ENCODE results near the gene FOXP4.

FOXP4 gene

DNA sequence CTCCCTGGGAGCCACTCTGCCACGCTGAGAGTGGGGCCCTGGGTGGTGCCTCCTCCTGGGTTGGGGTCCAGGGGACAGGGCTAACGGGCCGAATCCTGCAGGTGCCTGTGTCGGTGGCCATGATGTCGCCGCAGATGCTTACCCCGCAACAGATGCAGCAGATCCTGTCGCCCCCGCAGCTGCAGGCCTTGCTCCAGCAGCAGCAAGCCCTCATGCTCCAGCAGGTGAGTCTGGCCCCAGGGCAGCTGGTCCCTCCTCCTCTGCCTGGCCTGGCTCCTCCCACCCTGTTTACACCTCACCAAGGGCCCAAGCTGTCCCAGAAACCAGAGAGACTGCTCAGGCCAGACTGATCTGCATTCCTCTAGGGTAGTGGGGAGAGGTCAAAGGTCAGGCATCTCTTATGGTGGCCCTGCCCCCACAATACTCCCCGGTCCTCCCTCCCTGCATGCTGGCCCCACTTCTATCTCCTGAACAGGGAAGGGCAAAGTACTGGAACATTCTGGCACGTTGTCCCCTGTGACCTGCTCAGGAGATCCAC lies 38.6 kb downstream of the FOXP4 start:
- H3K36me3 ChIP-seq (ENCODE audit: insufficient read depth, low read length): no peaks in the 10 kb centered on the region
- H3K27me3 ChIP-seq (ENCODE audit: insufficient read depth, low read length): no peaks in the 10 kb centered on the region
- H4K20me1 ChIP-seq (ENCODE audit: insufficient read depth, low read length): no peaks in the 10 kb centered on the region
- H3K9me3 ChIP-seq (ENCODE audit: low read length): no peaks in the 10 kb centered on the region
- no peak overlapping the region for H2AFZ ChIP-seq (ENCODE audit: low read length)
- no peak overlapping the region for H3K9ac ChIP-seq (ENCODE audit: low read length)
- H3K27ac ChIP-seq (ENCODE audit: low read depth, low read length, poor library complexity, severe bottlenecking): no peak overlapping the region
- no peaks in the 10 kb centered on the region for H3F3A ChIP-seq (ENCODE audit: insufficient read depth, low read length)
- H3K4me2 ChIP-seq (ENCODE audit: low read length): no peak overlapping the region
- H3K9me2 ChIP-seq (ENCODE audit: low read depth, low read length): no peaks in the 10 kb centered on the region
- no peaks in the 10 kb centered on the region for H3K79me2 ChIP-seq (ENCODE audit: insufficient read depth, low read length)
- no peak for TF ChIP-seq EZH2 (IDR thresholded peaks at IDR 0.05; ENCODE audit: borderline replicate concordance, low read length)
- TF ChIP-seq CTCF (IDR thresholded peaks at IDR 0.05; ENCODE audit: low read length): no peak
- H3K4me3 ChIP-seq (ENCODE audit: low read depth, low read length, poor library complexity, severe bottlenecking): no peak overlapping the region
- no peaks in the 10 kb centered on the region for H3K4me1 ChIP-seq (ENCODE audit: insufficient read depth, low read length, severe bottlenecking)

- Histone ChIP-seq H3F3A (ENCODE audit: insufficient read depth, low read length) (no peaks in the 10 kb centered on the region), H3K9me3 (ENCODE audit: low read length) (no peaks in the 10 kb centered on the region), H3K4me3 (ENCODE audit: low read depth, low read length, poor library complexity, severe bottlenecking) (no peak overlapping the region), H3K9me2 (ENCODE audit: low read depth, low read length) (no peaks in the 10 kb centered on the region), H3K27ac (ENCODE audit: low read depth, low read length, poor library complexity, severe bottlenecking) (no peak overlapping the region), H3K4me1 (ENCODE audit: insufficient read depth, low read length, severe bottlenecking) (no peaks in the 10 kb centered on the region), H4K20me1 (ENCODE audit: insufficient read depth, low read length) (no peaks in the 10 kb centered on the region), H2AFZ (ENCODE audit: low read length) (no peak overlapping the region), H3K9ac (ENCODE audit: low read length) (no peak overlapping the region), H3K36me3 (ENCODE audit: insufficient read depth, low read length) (no peaks in the 10 kb centered on the region), H3K4me2 (ENCODE audit: low read length) (no peak overlapping the region), H3K79me2 (ENCODE audit: insufficient read depth, low read length) (no peaks in the 10 kb centered on the region), H3K27me3 (ENCODE audit: insufficient read depth, low read length) (no peaks in the 10 kb centered on the region)
- TF ChIP-seq EZH2 (IDR thresholded peaks at IDR 0.05; ENCODE audit: borderline replicate concordance, low read length) (no peak), CTCF (IDR thresholded peaks at IDR 0.05; ENCODE audit: low read length) (no peak)
These were observed 39.4 kb downstream of the FOXP4 start for GRCh38 chr6:41585605-41586004.

GRCh38 chr6:41586252-41587007 lies 40.2 kb downstream of the FOXP4 start:
- Histone ChIP-seq H3K4me2 (ENCODE audit: low read length) (no peak overlapping the region), H3K9me2 (ENCODE audit: low read depth, low read length) (no peaks in the 10 kb centered on the region), H3K36me3 (ENCODE audit: insufficient read depth, low read length) (no peaks in the 10 kb centered on the region), H3K79me2 (ENCODE audit: insufficient read depth, low read length) (no peaks in the 10 kb centered on the region), H3K27ac (ENCODE audit: low read depth, low read length, poor library complexity, severe bottlenecking) (no peak overlapping the region), H2AFZ (ENCODE audit: low read length) (no peak overlapping the region), H3K9ac (ENCODE audit: low read length) (no peak overlapping the region), H3K9me3 (ENCODE audit: low read length) (no peaks in the 10 kb centered on the region), H3K4me3 (ENCODE audit: low read depth, low read length, poor library complexity, severe bottlenecking) (no peak overlapping the region), H3K4me1 (ENCODE audit: insufficient read depth, low read length, severe bottlenecking) (no peaks in the 10 kb centered on the region), H4K20me1 (ENCODE audit: insufficient read depth, low read length) (no peaks in the 10 kb centered on the region), H3K27me3 (ENCODE audit: insufficient read depth, low read length) (no peaks in the 10 kb centered on the region), H3F3A (ENCODE audit: insufficient read depth, low read length) (no peaks in the 10 kb centered on the region)
- TF ChIP-seq EZH2 (IDR thresholded peaks at IDR 0.05; ENCODE audit: borderline replicate concordance, low read length) (no peak), CTCF (IDR thresholded peaks at IDR 0.05; ENCODE audit: low read length) (no peak)

Data from OCI-LY1 (cell line).